GM21526 (cell line): ENCODE measurements around the gene LRRFIP2.
"Not testable (repeated sequence)": the region's sequence is repeated elsewhere in the genome, so short reads cannot be mapped to it uniquely, and the experiment has no call there.

Experiments used
- ATAC-seq: cut with Tn5 transposase; IDR thresholded peaks from one replicate; pipeline ENCODE4 v1.9.1; 2021; ENCODE audit warnings: moderate library complexity; ENCODE audit not compliant: unreplicated experiment, low FRiP score

Gene LRRFIP2

GRCh38 chr3:37145611-37146010 lies 28.8 kb downstream of the LRRFIP2 start:
- ATAC-seq = no peak

DNA sequence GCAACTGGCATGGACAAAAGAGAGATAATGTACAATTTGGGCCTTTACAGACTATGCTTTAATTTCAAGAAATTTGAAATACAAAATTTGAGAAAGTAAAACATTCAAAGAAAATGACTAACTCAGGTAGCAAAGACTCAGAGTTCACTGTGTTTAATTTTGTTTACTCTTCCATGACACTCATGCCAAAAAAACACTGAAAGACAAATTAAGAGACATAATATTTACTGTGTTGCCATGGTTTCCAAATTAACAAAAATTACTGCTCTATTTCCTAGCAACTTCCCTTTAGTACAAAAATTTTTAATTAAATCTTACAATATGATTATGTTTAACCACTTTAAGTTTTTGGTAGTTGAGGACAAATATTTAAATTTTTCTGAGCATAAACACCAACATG lies 29.6 kb downstream of the LRRFIP2 start:
- no peak for ATAC-seq

DNA sequence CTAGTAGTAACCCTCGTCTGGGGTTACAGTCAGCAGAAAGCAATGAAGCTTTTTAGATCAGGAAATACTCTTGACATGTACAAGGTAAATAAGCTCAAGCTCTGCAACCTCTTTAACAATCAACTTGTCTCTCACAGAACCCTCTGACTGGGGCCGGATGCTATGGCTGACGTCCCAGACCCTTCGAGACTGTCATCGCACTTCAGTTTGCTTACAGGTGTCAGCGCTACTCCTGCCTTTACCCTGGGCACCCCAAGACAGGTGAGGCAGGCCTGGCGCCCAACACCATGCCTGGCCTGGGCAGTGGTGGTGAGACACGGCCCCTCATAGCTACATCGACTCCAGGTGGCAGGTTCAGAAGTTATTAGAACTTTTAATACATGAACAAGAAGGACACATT lies 30.6 kb downstream of the LRRFIP2 start:
- no peak for ATAC-seq

DNA sequence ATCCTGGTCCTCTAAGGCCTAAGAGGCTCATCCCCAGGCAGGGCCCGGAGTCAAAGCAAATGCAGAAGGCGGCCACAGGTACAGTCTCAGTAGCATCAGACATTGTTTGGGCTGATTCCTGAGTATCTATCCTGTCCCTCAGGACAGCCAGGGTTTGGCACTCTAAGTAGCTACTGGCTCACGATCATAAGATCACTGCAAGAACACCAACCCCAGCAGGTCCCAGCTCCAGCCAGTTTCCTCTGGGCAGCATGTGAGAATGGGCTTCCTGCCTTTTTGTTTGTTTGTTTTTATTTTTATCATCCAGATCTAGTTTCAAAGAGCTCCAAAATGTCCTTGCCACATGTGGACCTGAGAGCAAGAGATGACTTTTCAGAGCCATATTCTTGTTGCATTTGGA lies 32.7 kb downstream of the LRRFIP2 start:
- no peak for ATAC-seq

GRCh38 chr3:37140899-37141541 lies 33.4 kb downstream of the LRRFIP2 start:
- no peak for ATAC-seq

GRCh38 chr3:37139567-37140052 lies 34.8 kb downstream of the LRRFIP2 start:
- peak; percentile 64 for ATAC-seq

GRCh38 chr3:37138816-37139215 lies 35.6 kb downstream of the LRRFIP2 start:
- ATAC-seq = no peak

DNA sequence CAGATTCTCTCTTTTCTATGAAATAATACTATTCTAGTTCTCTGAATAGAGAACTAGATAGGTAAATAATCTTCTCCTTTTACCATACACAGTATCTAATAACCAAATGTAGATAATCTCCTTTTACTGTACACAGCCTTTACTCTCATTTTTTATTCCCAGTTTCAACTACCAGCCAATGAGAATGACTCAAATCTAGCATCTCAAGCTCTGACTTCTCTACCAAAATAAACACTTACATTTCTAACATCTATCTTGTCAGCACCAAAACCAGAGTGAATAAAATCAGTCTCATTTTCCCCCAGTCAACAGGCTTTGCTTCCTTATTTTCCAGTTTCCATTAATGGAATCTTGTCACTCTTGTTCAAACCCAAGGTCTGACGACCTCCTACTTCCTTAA lies 36.9 kb downstream of the LRRFIP2 start:
- no peak for ATAC-seq

GRCh38 chr3:37136067-37136466 lies 38.3 kb downstream of the LRRFIP2 start:
- ATAC-seq = no peak

DNA sequence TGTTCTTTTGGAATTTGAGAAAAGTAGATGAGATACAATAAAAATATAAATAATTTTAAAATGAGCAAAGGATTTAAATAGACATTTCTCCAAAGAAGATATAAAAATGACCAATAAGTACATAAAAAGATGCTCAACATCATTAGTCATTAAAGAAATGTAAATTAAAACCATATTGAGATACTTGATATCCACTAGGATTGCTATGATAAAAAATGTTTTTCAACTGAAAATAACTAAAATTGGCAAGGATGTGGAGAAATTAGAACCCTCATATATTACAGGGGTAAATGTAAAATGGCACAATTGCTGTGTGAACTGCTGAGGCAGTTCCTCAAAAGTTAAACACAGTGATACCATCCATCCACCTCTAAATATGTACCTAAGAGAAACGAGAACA lies 38.8 kb downstream of the LRRFIP2 start:
- ATAC-seq = no peak

DNA sequence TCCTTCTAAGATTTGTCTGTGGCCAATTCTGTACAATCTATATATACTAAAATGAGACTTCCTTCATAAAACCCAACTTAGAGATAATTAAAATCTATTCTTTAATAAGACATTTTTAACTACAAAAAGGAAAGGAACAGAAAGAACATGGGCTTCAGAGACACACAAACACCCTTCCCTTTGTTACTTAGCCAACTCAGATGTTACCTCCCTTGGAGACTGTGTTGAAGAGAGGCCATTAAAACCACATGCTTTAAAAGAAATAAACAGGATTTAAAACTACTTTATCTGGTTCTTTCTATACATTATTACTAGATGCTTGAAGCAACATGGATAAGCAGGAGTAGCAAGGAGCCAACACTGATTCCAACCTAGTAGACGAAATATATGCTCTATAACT lies 42.0 kb downstream of the LRRFIP2 start:
- no peak for ATAC-seq

DNA sequence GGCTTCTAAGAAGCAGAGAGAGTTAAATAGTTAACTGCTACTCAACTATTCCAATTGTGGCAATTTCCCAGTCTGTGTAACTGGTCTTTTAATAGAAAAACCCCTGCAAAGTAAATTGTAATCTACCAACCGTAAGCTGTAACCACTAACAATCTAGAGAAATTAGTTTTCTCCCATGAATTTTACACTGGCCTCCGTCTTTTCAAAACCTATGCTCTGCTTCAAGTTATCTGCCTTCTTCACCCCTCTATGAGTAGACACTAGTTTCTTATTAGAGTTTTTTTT lies 42.6 kb downstream of the LRRFIP2 start:
- no peak for ATAC-seq

- ATAC-seq = no peak
These were observed 43.2 kb downstream of the LRRFIP2 start for GRCh38 chr3:37130984-37131859.

GRCh38 chr3:37130448-37130847 lies 43.9 kb downstream of the LRRFIP2 start:
- no peak for ATAC-seq

DNA sequence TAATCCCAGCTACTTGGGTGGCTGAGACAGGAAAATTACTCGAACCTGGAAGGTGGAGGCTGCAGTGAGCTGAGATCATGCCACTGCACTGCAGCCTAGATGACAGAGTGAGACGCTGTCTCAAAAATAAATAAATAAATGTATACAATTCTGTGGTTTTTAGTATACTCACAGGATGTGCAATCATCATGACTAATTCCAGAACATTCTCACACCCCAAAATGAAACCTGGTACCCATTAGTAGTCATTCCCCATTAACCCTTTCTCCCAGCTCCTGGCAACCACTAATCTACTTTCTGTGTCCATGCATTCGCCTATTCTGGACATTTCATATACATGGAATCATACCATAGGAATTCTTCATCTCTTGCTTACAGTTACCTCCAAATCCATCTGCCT lies 44.5 kb downstream of the LRRFIP2 start:
- no peak for ATAC-seq

- ATAC-seq = no peak
These were observed 47.0 kb downstream of the LRRFIP2 start for GRCh38 chr3:37127340-37127739.

GRCh38 chr3:37126856-37127255 lies 47.5 kb downstream of the LRRFIP2 start:
- no peak for ATAC-seq

DNA sequence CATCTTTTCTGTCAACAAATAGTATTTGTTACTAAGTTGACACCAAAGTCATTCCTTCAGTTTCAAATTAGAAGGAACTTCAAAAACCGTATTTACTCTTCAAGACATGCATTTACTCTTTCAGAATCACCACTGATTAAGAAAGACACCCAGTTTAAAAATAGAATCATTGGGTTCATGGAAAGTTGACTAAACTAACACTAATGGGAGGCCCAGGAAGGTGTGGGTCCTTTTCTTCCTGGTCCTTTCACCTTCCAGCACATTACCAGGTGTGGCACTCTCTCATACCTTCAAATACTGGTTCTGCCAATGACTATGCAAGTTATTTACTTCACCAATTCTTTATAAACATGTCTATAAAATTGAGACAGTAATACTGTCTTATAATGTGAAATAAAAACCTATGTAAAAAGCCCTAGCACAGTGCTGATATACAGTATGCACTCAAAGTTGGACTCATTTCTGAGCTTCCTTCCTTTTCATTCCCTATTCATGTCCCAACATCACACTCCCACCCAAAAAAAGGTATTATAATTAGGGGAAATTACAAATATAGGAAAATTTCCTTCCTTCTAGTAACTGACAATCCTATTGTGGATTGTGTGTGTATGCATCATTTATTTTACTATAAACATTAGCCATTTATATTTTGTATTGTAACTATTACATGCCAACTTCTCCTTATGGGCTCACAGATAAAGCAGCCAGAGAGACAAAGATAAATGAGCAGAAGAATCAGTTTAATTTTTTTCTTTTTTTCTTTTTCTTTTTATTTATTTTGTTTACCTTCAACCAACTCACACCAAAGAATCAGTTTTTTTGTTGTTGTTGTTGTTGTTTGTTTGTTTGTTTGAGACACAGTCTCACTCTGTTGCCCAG lies 48.9 kb downstream of the LRRFIP2 start:
- ATAC-seq = no peak

GRCh38 chr3:37124435-37124834 lies 49.9 kb downstream of the LRRFIP2 start:
- ATAC-seq = no peak

DNA sequence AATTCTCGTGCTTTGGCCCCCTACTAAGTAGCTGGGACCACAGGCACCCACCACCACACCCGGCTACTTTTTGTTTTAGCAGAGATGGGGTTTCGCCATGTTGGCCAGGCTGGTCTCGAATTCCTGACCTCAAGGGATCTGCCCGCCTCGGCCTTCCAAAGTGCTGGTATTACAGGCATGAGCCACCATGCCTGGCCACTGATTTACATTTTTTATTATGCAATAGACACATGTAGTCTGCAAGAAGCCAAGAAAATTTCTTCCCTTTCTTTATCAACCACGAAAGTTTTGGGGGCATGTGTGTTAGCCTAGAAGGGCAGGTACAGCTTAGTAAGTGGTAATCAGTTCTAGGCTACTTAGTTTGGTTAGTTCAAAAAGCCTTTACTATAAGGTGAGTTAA lies 51.1 kb downstream of the LRRFIP2 start:
- ATAC-seq = no peak

DNA sequence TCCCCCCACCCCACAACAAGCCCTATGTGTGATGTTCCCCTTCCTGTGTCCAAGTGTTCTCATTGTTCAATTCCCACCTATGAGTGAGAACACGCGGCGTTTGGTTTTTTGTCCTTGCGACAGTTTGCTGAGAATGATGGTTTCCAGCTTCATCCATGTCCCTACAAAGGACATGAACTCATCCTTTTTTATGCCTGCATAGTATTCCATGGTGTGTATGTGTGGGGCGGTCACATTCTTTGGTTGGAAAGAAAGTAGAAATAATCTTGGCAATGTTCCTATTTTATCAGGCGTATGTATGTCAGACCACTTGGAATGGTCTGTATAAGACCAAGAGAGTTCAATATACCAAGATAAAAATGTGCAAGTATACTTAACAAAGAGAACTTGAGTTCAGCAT lies 52.3 kb downstream of the LRRFIP2 start:
- ATAC-seq = not testable (repeated sequence)
